Measurements from ENCODE around the gene PARVA. TPM values are rescaled to one million over a fixed set of nuclear protein-coding genes. Genes with fewer than 3 reads are reported as not detected.

The PARVA gene
- total RNA-seq, 1 experiment from 2014 or later = 18.1 TPM

- Histone ChIP-seq H2BK12ac (ENCODE audit: insufficient read length, low read depth, low read length) (no peak overlapping the region), H3K79me2 (ENCODE audit: insufficient read depth, low read length) (no peaks in the 10 kb centered on the region), H3K27me3 (ENCODE audit: insufficient read depth, low read length) (no peaks in the 10 kb centered on the region), H3K9ac (ENCODE audit: extremely low read depth, insufficient read length, low read length) (no peak overlapping the region), H3K14ac (ENCODE audit: insufficient read depth, low read length) (no peak overlapping the region), H2BK120ac (ENCODE audit: low read depth, low read length, poor library complexity, severe bottlenecking) (no peak overlapping the region), H3K79me1 (ENCODE audit: insufficient read depth, low read depth, low read length, poor library complexity, severe bottlenecking) (no peaks in the 10 kb centered on the region), H2BK20ac (ENCODE audit: low read depth, low read length, poor library complexity, severe bottlenecking) (no peak overlapping the region), H2BK15ac (ENCODE audit: low read depth, low read length) (no peak overlapping the region), H4K91ac (ENCODE audit: insufficient read length, low read depth, low read length) (no peak overlapping the region), H3K23me2 (ENCODE audit: insufficient read length, low read depth, low read length, poor library complexity, severe bottlenecking) (no peaks in the 10 kb centered on the region), H3K4me2 (ENCODE audit: insufficient read depth, insufficient read length, low read length) (no peak overlapping the region), H2BK5ac (ENCODE audit: insufficient read length, low read length) (no peak overlapping the region), H4K8ac (replicated peaks; ENCODE audit: insufficient read length, low read depth, low read length) (no peak overlapping the region), H3K9me3 (ENCODE audit: control insufficient read depth, low read depth, low read length) (no peaks in the 10 kb centered on the region), H2AK5ac (ENCODE audit: insufficient read length, low read length) (no peak overlapping the region), H3T11ph (ENCODE audit: low read length) (no peak overlapping the region), H2AFZ (ENCODE audit: low read length) (no peak overlapping the region), H4K5ac (ENCODE audit: insufficient read length, low read depth, low read length) (no peak overlapping the region), H3K56ac (ENCODE audit: insufficient read length, low read depth, low read length) (no peak overlapping the region), H3K4me1 (ENCODE audit: insufficient read depth, low read length) (peaks cover 5% of the 10 kb centered on the region; the same call in 1 of the 2 replicates), H3K23ac (ENCODE audit: insufficient read length, low read depth, low read length) (no peak overlapping the region), H3K18ac (ENCODE audit: insufficient read length, low read depth, low read length) (no peak overlapping the region), H3K27ac (ENCODE audit: insufficient read length, low read depth, low read length) (no peak overlapping the region), H3K4ac (ENCODE audit: low read depth, low read length) (no peak overlapping the region), H4K20me1 (ENCODE audit: control insufficient read depth, insufficient read depth, insufficient read length) (no peaks in the 10 kb centered on the region)
- H3K4me3 Mint-ChIP-seq = no peak overlapping the region
- H3K4me1 Mint-ChIP-seq = peaks cover 23 to 43% of the 10 kb centered on the region in 2 experiments
- no peaks in the 10 kb centered on the region for H3K9me3 Mint-ChIP-seq
- H3K27ac Mint-ChIP-seq = no peak overlapping the region
- WGBS (ENCODE audit: extremely low coverage, insufficient read length, low lambda C conversion rate) = no CpG with 5 or more reads among the region's 4 CpGs
- H3K27me3 Mint-ChIP-seq (ENCODE audit: low read depth) = no peaks in the 10 kb centered on the region
- no peaks in the 10 kb centered on the region for H3K36me3 Mint-ChIP-seq (ENCODE audit: insufficient read depth in 1 of 3, low read depth in 3 of 3)
- DNase-seq = no peak
- no peak for TF ChIP-seq CTCF (conservative IDR thresholded peaks at IDR 0.05)
These were observed 38.1 kb downstream of the PARVA start for GRCh38 chr11:12415342-12415966.
